Stimulated activated naive CD8-positive, alpha-beta T cell treated with anti-CD3 and anti-CD28 coated beads, Interleukin-15, Interleukin-2, amounts not matched to agents 100 U/mL and 50 U/mL, for 24 hours (primary cell): Measurements from ENCODE around the gene DNAH3.
A peak's percentile ranks its signal among the peaks of the same experiment; 100 is the strongest.
"Not testable (repeated sequence)": the region's sequence is repeated elsewhere in the genome, so short reads cannot be mapped to it uniquely, and the experiment has no call there.

ENCODE experiments used
- ATAC-seq: fragments of 150-1000 bp; cut with Tn5 transposase; one replicate; pipeline ENCODE4 v1.10.0; 2021
- DNase-seq: peaks from one replicate; pipeline ENCODE4 v3.0.0; 2021

Gene DNAH3

DNA sequence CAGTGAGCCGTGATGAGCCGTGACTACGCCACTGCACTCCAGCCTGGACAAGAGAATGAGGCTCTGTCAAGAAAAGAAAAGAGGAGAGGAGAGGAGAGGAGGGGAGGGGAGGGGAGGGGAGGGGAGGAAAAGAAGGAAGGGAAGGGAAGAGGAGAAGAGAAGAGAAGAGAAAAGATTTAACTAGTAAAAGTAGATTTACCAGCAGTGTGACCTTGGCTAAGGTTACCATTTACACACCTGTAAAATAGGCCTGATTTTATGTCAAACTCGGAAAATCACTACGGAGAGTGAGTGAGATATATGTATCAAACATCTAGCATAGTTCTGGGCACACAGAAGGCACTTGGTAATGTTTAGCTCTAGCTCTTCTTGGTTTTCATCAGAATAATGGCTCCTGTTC, 140.8 kb downstream of the DNAH3 start:
- ATAC-seq: no peak
- no peak for DNase-seq

DNA sequence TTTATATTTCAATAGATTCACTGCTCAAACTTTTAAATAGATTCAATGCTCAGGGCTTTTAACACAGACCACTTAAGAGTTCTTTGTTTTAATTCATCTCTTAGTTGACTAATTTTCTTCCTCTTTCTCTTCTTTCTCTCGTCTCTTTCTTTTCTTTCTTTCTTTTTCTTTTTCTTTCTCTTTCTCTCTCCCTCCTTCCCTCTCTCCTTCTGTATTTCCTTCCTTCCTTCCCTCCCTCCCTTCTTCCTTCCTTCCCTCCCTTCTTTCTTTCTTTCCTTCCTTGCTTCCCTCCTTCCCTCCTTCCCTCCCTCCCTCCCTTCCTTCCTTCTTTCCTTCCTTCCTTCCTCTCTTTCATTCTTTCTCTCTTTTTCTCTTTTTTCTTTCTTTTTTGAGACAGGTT, 145.6 kb downstream of the DNAH3 start:
- DNase-seq: no peak
- ATAC-seq: no peak

DNA sequence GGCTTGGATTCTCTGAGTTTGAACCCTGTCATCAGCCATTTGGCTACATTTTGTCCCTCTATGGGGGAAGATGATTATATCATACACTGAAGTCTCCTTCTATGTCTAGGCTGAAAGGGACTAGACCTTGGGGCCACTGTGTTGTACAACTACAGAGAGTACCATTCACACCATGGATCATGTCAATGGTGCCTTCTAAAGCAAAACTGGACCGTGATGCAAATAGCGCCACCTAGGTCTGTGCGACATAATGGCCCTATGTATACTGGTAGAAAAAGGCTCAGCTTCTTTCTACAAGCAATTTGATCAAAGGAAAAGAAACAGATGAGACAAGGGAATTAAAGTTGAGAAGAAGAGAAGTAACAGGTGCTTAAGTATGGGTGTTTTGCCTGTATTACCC, 149.4 kb downstream of the DNAH3 start:
- DNase-seq (peak; percentile 28), ATAC-seq (no peak)

DNA sequence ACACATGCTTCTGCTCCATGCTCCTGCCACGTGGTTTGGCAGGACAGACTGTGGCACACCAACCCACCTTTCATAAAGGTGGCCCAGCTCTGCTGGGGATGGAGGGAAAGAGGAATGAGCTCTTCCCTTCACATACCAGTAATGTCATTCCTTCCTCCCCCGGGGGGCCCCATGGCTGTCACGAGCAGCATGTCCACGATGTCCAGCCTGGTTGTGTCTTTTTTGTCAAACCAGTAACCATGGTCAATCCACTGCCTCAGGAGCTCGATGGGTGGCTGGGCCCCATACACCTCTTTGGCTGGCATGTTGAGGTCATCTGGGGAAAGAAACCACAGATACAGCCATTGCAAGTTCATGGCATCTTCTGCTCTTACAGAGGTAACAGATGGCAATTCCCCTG, 153.5 kb downstream of the DNAH3 start:
- no peak for ATAC-seq
- no peak for DNase-seq

DNA sequence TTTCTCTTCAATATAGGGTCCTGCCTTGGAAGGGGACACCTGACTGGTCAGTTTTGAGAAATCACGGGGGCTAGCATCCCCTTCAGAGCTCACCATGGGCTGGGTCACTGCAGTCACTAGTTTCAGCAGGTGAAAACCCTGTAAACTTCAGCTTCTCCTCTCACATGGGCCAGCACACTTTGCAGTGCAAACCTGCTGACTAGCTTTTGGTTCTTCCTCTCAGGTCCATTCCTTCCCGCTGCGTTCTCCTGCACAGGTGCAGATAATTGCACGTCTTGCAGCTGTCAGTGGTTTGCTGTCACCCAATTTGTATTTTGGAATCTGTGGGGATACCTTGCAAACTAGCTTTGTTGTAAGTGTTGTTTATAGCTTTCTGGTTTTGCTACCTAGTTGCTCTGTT, 154.9 kb downstream of the DNAH3 start:
- DNase-seq: no peak
- no peak for ATAC-seq

DNA sequence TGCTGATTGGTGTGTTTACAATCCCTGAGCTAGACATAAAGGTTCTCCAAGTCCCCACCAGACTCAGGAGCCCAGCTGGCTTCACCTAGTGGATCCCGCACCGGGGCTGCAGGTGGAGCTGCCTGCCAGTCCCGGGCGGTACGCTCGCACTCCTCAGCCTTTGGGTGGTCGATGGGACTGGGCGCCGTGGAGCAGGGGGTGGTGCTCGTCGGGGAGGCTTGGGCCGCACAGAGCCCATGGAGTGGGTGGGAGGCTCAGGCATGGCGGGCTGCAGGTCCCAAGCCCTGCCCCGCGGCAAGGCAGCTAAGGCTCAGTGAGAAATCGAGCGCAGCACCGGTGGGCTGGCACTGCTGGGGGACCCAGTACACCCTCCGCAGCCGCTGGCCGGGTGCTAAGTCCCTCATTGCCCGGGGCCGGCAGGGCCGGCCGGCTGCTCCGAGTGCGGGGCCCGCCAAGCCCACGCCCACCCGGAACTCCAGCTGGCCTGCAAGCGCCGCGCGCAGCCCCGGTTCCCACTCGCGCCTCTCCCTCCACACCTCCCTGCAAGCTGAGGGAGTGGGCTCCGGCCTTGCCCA, 161.1 kb downstream of the DNAH3 start:
- ATAC-seq, DNase-seq: not testable (repeated sequence)

DNA sequence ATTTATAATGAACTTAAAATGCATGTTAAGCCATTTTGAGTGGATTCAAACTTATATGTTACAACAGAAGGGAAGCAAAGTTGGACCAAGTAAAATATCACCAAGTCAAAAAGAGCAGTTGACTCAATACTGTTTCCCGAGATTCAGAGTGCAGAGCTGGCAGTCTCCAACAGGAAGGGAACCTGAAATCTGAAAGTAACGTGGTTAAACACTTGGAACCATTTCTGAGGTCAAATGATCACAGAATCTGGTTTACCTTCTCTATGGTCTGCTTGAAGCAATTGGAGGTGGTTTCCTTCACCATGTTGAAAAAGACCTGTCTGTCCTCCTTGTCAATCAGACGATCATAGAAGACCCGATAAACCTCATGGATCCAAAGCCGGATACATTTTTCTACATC, 163.6 kb downstream of the DNAH3 start:
- DNase-seq (no peak), ATAC-seq (no peak)

DNA sequence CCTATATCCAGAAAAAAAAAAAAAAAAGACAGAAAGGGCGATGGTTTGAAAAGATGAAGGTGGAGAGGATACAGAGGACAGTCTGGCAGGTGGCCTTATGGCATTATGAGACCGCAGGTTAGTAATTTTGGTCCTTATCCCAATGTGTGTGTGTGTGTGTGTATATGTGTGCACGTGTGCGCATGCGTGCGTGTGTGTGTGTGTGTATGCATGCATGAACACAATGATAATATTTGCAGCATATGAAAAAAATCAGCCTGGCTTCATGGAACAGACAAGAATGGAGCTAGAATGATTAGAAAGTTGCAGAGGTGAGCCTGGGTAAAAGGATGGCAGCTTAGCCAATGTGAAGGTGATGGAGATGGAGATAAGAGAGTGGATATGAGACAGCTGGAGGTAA, 166.6 kb downstream of the DNAH3 start:
- DNase-seq (no peak), ATAC-seq (no peak)

DNA sequence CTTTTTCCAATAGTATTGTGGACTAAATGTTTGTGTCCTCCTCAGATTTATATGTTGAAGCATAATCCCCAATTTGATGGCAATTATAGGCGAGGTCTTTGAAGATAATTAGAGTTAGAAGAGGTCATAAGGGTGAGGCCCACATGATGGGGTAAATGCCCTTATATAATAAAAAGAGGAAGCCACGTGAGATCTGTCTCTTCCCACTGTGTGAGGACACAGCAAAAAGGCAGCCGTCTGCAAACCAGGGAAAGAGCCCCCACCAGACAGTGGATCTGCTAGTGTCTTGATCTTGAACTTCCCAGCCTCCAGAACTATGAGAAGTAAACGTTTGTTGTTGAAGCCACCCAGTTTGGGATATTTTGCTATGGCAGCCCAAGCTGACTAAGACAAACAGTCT, 174.1 kb downstream of the DNAH3 start:
- no peak for DNase-seq
- no peak for ATAC-seq

DNA sequence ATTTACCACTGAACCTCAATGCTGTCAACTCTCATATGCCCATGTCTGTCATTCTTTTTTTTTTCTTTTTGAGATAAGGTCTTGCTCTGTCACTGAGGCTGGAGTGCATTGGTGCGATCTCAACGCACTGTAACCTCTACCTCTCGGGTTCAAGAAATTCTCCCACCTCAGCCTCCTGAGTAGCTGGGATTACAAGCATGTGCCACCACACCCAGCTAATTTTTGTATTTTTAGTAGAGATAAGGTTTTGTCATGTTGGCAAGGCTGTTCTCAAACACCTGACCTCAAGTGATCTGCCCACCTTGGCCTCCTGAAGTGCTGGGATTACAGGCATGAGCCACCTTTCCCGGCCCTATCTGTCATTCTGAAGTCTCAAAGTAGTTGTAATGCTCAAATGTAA, 177.4 kb downstream of the DNAH3 start:
- ATAC-seq: not testable (repeated sequence)

DNA sequence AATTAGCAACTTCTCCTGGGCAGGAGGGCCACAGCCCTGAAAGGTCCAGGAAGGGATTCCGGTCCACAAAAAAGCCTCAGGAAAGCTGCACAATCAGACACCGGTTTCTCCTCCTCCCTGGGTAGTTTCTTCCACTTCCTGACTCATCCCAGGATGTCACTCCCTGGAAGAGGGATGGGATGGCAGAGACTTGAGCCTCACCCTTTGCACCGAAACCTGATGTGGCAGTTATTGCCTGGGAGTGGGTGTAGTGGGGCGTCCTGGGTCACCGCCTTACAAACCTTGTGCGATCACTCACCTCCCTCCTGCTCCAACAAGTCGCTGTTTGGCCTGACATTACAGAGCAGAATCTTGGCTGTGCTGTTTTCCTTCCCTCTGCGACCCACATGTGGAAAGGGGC, 179.2 kb downstream of the DNAH3 start:
- ATAC-seq (no peak), DNase-seq (no peak)

More for the DNA sequence above, 177.4 kb downstream of the DNAH3 start:
- DNase-seq: not testable (repeated sequence)

DNA sequence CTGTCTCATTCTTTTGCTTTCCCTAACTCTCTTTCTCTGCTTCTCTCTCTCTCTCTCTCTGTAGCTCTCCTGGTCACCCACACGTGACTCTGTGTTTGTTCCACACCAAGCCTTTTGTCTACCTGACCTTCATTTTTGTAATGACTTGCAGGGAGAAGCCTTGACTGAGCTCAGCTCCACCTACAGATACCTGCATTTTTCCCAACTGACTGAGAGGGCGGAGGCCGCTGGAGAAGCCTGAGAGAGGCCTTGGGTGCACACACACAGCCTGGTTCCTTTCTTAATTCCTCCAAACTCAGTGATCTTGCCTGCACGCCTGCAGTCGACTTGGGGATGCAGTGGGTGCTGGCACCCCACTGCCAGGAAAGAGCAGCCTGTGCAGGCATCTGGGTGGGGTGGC, 181.3 kb downstream of the DNAH3 start:
- DNase-seq (no peak), ATAC-seq (no peak)

DNA sequence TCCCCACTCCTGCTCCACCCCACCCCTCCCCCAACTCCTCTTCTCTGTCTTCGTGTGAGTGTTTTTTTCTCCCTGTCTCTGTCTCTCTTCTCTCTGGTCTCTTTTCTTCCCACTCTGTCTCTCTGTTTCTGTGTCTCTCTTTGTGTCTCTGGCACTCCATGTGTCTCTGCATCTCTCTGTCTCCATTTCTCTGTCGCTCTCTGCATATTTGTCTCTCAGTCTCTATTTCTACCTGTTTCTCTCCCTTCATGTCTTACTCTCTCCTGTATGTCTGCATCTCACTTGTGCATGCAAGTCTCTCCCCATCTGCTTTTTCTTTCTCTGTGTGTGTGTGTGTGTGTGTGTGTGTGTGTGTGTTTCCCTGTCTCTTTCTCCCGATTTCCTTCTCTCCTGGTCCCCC, 181.9 kb downstream of the DNAH3 start:
- DNase-seq (no peak), ATAC-seq (no peak)

DNA sequence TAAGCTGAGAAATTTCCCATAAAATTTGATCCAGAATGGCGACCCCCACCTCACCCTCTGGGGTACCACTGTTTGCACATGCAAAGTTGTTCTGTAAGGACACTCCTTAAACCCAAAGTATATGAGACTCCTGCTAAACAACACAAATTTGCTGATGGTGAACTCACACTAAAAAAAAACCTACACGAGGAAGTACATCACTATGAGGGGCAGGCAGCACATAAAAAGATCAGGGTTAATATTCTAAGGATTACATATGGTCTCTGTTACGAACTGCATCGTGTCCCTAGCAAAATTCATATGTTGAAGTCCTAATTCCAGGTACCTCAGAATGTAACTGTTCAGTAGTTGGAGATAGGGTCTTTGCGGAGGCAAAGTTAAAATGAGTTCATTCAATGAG, 189.7 kb downstream of the DNAH3 start:
- ATAC-seq (no peak), DNase-seq (no peak)

DNA sequence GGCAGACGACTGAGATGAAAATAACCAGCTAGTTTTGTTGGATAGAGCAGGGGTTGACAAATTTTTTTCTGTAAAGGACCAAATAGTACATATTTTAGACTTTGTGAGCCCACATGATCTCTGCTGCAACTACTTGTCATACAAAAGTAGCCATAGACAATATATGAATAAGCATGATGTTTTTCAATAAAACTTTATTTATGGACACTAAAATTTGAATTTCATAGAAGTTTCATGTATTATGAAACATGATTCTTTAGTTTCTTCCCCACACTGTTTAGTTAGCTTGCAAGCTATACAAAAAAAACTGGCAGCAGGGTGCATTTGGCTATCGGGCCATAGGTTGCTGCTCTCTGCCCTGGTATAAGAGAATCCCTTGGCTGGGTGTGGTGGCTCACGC, 193.5 kb downstream of the DNAH3 start:
- no peak for ATAC-seq
- DNase-seq: no peak

DNA sequence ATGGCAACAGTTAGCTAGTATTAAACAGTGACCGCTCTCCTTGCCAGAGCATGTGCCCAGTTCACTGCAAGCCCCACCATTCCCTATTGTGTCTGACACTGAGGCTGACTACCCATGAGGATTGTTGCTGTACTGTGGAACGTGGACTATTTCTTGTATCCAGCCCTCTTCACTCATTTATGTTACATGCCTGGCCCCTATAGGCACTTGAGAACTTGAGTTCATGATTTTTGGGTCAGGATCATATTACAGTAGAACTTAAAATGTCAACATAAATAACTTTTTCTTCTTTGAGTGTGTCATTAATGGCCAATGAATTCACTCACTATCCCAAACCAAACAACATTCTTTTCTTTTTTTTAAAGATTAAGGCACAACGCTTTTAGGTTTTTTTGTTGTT, 194.3 kb downstream of the DNAH3 start:
- ATAC-seq (no peak), DNase-seq (no peak)

DNA sequence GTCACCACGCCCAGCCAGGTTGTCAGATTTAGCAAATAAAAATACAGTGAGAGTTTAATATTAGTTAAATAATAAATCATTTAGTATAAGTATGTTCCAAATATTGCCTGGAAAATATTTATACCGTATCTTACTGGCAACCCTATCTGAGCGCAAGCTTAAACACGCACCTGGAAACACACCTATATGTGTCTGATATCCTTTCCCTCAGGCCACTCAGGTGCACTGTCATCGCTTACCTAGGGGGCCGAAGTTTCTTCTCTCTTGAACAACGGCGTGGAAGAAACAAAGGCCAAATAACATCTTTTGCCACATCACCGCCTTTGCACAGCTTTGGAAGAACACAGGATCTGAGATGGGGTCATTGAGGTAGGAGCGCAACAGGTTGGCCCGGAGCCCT, 196.1 kb downstream of the DNAH3 start:
- DNase-seq (no peak), ATAC-seq (no peak)

DNA sequence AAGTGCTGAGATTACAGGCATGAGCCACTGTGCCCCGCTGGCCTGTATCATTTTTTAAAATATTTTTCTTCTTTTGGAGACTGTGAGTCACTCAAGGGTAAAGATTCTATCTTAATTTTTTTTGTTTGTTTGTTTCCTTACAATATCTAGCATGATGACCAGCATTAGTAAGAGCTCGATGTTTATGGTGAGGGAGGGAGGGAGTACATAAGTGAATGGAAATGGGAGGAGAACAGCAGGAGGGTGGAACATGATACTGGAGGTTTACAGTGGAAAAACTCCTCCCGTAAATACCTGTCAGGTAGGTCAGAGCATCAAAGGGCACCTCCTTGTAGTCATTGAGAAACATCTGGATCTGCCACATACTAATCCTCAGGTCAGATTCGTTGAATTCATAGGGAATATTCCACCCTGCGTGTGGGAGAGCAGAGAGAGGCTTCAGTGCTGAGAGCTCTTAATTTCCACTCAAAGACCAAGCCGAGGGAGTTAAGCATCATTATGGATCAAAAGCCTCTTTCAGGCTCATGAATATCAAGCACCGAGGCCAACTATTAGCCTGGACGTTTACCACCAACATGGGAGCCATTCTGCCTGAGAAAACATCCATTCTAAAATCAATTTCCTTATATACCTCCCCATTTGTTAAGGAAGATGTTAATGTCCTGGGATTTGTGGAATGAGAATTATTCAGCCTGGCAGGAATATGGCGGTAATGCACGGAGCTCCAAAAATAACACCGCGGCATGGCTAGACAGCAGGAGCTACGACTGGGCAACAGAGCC, 198.3 kb downstream of the DNAH3 start:
- DNase-seq: no peak

DNA sequence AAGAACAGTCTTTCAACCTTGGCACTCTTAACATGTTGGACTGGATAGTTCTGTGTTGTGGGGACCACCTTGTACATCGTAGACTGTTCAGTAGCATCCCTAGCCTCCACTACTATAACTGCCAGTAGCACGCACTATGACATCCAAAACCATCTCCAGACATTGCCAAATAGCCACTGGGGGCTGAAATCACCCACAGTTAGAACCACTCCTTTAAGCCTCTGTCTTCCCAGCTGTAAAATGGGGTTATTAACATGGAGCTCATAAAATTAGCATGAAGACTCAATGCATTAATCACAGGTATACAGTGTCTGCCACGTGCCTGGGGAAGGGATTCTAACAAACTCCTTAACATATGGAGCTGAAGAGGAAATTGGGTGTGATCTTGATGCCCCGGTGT, 200.4 kb downstream of the DNAH3 start:
- DNase-seq (no peak), ATAC-seq (no peak)

More for the DNA sequence above, 198.3 kb downstream of the DNAH3 start:
- no peak for ATAC-seq

DNA sequence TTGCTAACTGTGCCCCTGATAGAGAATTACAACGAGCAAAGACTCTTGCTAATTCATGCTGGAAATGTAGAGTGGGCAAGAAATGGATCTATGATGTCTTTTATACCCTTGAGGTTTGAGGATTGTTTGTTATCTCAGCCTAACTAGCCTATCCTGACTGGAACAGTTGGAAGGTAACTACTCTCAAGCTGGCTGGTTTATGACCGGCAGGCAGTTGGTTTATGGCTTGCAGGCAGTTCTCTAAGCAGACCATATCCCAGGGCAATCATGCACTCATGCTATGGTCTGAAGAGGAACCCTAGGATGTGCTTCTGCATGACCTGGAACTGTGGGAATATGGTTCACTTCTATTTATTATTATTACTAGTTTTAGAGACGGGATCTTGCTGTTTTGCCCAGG, 201.0 kb downstream of the DNAH3 start:
- ATAC-seq: no peak

DNA sequence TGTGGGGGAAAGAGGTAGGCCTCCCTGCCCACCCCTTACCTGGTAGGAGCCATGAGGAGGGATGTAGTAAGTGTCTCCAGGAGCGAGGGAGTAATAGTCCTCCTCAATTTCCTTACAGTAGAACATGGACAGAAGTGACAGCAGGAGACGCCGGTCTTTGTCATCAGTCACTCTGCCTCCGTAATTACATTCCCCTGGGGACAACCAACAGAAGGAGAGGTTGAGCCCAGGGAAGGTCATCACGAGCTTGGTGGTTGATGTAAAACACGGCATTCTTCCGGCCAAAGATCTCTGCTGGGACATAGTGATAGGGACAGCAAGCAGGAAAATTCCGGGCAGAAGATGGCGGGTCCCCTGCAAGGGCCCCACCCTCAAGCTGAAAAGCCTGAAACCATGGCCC, 202.2 kb downstream of the DNAH3 start:
- DNase-seq (no peak), ATAC-seq (no peak)

More for the DNA sequence above, 201.0 kb downstream of the DNAH3 start:
- DNase-seq: no peak

DNA sequence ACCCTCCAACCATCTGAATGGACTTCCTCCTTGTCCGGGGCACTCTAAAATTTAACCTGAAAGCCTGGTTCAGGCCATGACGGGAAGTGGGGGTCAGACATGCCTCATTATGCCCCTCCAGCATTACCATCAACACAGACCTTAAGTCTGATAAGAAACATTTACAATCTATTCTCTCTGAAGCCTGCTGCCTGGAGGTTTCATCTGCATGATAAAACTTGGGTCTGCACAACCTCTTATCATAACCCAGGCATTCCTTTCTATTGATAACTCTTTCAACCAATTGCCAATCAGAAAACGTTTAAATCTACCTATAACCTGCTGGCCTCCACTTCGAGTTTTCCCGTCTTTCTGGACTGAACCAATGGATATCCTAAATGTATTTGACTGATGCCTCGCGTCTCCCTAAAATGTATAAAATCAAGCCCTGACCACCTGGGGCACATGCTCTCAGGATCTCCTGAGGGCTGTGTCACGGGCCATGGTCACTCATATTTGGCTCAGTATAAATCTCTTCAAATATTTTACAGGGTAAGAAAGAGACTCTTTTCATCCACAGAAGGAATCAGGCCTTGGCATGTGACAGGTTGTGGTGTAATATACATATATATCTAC, 204.5 kb downstream of the DNAH3 start:
- DNase-seq: no peak
- ATAC-seq: no peak

DNA sequence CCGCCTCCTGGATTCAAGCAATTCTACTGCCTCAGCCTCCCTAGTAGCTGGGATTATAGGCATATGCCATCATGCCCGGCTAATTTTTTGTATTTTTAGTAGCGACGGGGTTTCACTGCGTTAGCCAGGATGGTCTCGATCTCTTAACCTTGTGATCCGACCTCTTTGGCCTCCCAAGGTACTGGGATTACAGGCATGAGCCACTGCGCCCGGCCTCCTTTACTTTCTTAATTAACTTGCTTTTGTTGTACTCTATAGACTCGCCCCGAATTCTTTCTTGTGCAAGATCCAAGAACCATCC, 205.1 kb downstream of the DNAH3 start:
- ATAC-seq, DNase-seq: not testable (repeated sequence)
